HG02981 (cell line): Measurements from ENCODE around the gene EAF1.
"Not testable (repeated sequence)": the region's sequence is repeated elsewhere in the genome, so short reads cannot be mapped to it uniquely, and the experiment has no call there.

ENCODE experiments used
- ATAC-seq: cut with Tn5 transposase; IDR thresholded peaks from one replicate; pipeline ENCODE4 v1.9.1; 2021; ENCODE audit warnings: mild to moderate bottlenecking, moderate library complexity; ENCODE audit not compliant: unreplicated experiment

Gene EAF1

GRCh38 chr3:15404767-15405166 lies 22.6 kb upstream of the EAF1 start:
- no peak for ATAC-seq

GRCh38 chr3:15405448-15406050 lies 21.8 kb upstream of the EAF1 start:
- no peak for ATAC-seq

GRCh38 chr3:15409239-15409638 lies 18.2 kb upstream of the EAF1 start:
- ATAC-seq = no peak

- no peak for ATAC-seq
Measured at GRCh38 chr3:15409774-15410173, 17.6 kb upstream of the EAF1 start.

- not testable (repeated sequence) for ATAC-seq
Measured at GRCh38 chr3:15410966-15411365, 16.4 kb upstream of the EAF1 start.

- no peak for ATAC-seq
Measured at GRCh38 chr3:15420871-15421270, 6.5 kb upstream of the EAF1 start.

- ATAC-seq = no peak
Measured at GRCh38 chr3:15426579-15427118, 749 bp upstream of the EAF1 start.

GRCh38 chr3:15427981-15428380 lies 583 bp downstream of the EAF1 start:
- no peak for ATAC-seq

- ATAC-seq = no peak
Measured at GRCh38 chr3:15428539-15428938, 1.1 kb downstream of the EAF1 start.

GRCh38 chr3:15429080-15429479 lies 1.7 kb downstream of the EAF1 start:
- ATAC-seq = no peak

GRCh38 chr3:15430624-15431023 lies 3.2 kb downstream of the EAF1 start:
- ATAC-seq = no peak

- no peak for ATAC-seq
Measured at GRCh38 chr3:15431256-15431837, 3.9 kb downstream of the EAF1 start.

GRCh38 chr3:15433531-15433930 lies 6.1 kb downstream of the EAF1 start:
- no peak for ATAC-seq

- no peak for ATAC-seq
Measured at GRCh38 chr3:15434756-15435155, 7.4 kb downstream of the EAF1 start.

GRCh38 chr3:15436246-15436645 lies 8.8 kb downstream of the EAF1 start:
- no peak for ATAC-seq

- no peak for ATAC-seq
Measured at GRCh38 chr3:15438983-15439382, 11.6 kb downstream of the EAF1 start.

- ATAC-seq = no peak
Measured at GRCh38 chr3:15439476-15439875, 12.1 kb downstream of the EAF1 start.

- ATAC-seq = no peak
Measured at GRCh38 chr3:15440891-15441290, 13.5 kb downstream of the EAF1 start.

- ATAC-seq = no peak
Measured at GRCh38 chr3:15443826-15444524, 16.6 kb downstream of the EAF1 start.

- no peak for ATAC-seq
Measured at GRCh38 chr3:15449489-15450224, 22.3 kb downstream of the EAF1 start.

GRCh38 chr3:15450438-15451215 lies 23.2 kb downstream of the EAF1 start:
- ATAC-seq = no peak
